NCI-H2196 (cell line): ENCODE data around the gene BCORL1.

Experiments
- DNase-seq: peaks from one replicate; lab custom pipeline; 2025; ENCODE audit not compliant: unreplicated experiment; lab: John Stamatoyannopoulos, UW

The BCORL1 gene

DNA sequence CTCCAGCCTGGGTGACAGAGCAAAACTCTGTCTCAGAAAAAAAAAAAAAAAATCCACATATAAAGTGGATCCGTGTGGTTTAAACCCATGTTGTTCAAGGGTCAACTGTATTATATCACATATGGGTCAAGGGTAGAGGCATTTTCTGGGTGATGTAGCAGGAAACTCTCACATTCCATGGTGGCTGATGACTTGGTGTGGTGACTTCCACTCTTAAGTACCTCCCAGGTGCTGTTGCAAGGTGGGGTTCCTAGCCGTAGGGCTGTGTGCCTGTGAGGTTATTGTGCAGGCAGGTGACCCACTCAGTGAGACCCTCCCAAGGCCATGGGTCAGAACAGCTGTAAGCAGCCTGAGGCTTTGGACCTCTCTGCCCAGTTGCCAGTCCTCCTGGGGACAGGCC is 110.8 kb downstream of the BCORL1 start:
- no peak for DNase-seq

DNA sequence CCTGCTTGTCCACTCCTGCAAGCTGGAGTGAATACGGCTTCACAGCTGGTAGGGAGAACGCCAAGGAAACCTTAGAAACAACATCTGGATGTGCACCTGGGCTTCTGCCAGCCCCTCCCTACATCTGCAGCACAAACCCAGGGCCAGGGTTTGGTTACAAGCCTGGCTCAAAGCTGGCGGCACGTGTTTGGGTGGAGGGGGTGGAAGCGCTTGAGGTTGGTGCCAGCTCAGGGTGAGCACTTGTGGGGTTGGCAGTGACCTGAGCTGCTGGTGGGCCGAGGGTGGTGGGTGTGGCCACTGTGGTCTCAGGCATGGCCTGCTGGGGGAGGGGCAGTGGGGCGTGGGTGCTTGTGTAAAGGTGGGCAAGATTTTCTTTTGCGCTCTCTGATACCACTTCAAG is 112.3 kb downstream of the BCORL1 start:
- DNase-seq, result peak; percentile 54

DNA sequence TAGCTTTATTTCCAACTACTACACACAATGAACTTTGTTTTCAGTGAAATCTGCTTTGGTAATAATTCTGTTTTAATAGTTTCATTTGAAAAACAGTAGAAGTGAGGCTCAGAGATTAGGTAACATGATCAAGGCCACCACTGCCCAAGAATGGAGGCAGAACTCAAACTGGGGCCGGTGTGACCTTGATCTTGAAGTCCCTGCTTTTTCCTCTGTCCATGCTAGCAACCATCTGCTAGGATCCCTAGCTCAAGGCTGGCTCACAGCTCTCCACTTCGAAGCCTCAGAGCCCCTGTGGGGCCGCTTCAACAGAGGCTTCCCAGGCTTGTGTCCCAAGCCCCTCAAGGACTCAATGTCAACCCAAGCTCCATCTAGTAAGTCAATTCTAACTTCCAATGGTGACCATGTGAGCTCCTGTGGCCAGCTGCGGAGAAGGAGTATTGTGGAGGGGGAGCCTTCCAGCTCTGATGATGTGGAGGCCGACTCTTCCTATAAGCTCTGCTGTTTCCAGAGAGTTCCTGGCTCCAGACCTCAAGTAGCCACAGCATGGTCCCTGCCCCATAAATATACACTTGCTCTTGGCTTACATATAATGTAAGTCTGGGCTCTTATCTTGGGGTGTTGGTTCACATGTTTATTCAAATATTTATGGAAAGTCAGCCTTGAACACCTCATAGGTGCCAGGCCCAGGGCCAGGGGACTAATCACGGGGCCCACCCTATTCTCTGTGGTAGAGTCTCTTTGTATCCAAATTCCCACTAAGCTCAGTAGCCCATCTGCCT is 113.0 kb downstream of the BCORL1 start:
- no peak for DNase-seq

DNA sequence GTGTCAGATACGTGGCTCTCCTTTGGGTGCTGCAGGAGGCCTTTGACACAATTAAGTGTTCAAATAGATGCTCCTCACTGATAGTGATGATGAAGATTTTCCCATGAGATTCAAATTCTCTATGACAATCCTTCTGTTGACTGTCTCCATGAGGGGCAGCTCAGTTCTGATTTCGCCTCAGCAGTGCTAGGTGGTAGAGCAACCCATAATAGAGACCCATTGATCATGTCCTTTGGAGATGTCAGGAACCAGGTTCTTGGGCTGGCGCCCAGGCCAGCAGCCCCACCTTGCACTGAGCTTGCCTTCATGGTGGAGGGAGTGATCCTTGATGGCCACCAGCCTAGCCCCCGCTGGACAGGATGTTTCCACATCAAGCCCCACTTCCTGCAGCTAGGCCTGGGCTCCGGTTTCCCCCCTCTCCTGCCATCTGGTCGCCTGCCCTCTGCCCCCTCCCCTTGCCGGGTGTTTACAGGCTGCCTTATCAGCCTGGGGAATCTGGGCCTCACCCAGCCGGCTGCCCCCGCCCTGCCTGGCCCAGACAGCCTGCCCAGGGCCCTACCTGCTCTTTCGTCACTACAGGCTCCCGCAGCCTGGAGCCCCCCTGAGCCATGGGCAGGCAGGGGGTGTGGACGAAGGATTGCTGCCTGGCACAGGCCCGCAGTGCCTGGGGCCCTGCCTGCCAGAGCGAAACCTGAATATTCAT is 115.2 kb downstream of the BCORL1 start:
- DNase-seq, result peak; percentile 18

DNA sequence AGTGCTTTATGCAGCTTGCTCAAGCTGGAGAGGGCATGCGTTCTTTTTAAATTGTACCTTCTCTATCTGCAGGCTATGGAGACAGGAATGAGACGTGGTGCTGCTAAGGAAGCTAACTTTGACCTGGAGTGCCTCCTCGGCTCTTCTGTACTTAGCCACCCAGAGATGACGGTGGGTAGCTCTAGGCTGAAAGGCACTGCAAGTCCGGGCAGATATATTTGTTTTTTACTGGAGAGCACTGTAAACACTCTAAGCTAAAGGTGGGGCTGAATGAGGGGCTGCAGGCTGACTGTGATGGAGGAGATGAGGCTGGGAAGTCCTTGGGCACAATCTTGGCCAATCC is 115.7 kb downstream of the BCORL1 start:
- DNase-seq, result no peak

DNA sequence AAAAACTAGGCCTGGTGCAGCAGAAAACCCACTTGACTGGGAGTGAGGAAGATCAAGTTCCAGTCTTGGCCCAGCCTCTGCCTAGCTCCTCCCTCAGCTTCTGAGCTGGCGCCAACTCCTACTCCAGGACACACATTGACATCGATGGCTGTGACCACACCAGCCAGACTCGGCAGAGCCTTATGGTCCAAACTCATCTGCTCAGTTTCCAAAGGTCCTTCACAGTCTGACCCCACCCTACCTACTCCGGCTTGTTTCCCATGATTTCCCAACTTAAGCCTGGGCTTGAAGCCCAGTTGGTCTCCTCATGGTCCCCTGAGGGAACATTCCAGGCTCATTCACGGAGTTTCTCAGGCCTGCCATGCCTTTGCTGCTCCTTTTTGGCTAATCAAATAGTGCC is 117.7 kb downstream of the BCORL1 start:
- peak; percentile 40 for DNase-seq

DNA sequence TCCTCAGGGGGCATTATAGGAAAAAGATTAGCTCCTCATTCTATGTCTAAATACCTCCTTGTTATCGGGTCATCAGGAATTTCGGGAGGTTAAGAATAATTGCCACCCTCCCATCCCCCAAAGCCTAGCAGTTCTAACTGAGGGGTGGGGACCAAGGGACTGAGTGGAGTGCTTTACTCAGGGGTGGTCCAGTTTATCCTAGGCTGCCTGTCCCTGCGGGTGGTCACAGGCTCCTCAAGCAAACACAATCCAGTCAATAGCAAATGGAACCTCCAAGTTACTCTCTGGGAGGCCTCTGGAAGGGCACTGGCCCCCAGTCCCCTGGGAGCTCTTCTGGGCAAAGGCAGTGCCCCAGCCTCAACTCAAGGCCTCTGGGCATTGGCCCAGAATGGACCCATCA is 121.2 kb downstream of the BCORL1 start:
- no peak for DNase-seq

DNA sequence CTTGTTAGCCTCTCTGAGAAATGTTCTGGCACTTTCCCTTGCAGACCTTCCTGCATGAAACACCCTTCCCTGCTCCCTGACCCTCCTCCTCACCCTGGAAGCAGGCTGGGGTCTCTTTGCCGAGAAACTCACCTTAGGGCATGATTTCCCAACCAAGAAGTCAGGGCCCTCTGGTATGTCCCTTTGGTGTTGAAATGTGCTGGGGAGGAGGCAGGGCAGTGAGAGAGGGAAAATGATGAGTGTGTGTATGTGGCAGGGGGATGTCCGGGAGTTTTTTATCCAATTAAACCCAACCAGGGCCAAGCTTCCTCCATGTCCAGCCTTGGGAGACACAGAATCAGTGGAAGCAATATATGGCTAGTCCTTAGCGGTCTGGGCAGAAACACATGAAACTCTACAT is 122.8 kb downstream of the BCORL1 start:
- DNase-seq, result no peak

DNA sequence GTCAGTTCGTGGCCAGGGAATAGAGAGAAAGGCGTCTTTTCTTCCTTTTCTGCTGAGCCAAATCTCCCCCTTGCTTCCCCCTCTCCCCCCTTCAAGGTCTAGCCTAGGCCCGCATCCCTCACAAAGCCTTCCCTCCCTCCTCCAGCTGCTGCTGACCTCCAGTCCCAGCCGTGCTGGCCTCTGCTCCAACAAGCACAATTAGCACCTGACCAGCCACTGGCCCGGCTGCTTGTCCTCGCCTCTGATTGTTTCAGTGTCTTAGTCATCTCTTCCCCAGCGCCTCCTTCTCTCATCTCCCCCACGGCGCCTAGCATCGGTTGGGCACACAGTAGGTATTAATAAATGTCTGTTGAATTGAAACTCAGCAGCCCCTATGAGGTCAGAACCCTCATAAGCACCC is 123.6 kb downstream of the BCORL1 start:
- DNase-seq, result no peak
